ELR (cell line): ENCODE results near the gene GALNT10.
A peak's percentile ranks its signal among the peaks of the same experiment; 100 is the strongest.

ENCODE experiments used
- DNase-seq: peaks from one replicate; pipeline ENCODE4 v3.0.0-alpha.2; 2015; ENCODE audit warnings: low read depth

Gene GALNT10

GRCh38 chr5:154356020-154356655, 165.6 kb downstream of the GALNT10 start:
- DNase-seq: peak; percentile 48

DNA sequence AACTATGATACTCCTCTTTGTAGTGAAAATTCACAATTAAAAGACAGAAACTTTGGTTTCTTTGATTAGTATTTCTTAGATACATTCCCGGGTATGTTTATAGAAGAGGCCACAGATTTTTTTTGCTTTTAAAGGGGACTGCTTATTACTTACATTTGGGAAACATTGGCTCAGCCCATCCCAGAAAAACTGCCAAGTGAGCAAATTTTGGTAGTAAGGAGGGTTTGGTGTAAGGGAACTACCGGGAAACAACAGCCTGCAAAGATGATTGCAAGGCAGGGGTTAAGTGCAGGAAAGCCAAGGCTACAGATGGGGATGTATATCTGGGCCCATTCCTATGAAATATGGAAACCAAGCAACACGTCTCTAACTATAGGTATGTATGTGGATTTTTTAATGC, 166.4 kb downstream of the GALNT10 start:
- no peak for DNase-seq

- DNase-seq: no peak
These were observed 168.1 kb downstream of the GALNT10 start for GRCh38 chr5:154358516-154359220.

DNA sequence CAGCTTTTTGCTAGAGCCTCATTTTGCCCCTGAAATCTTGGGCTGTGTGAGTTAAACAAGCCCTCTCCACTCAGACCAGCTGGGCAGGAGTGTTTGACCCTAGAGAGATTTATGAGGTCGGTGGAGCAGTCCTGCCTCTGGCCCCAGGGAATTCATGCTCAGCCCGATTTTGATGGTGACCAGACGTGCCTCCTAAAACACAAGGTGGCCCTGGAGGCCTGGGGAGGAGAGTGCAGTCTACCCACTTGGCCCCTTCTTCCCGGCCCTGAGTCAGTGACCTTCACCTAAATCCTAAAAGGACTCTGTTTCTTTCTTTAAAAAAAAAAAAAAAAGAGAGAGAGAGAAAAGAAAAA, 168.7 kb downstream of the GALNT10 start:
- no peak for DNase-seq

- peak; percentile 54 for DNase-seq
These were observed 169.7 kb downstream of the GALNT10 start for GRCh38 chr5:154360241-154360640.

- no peak for DNase-seq
These were observed 172.9 kb downstream of the GALNT10 start for GRCh38 chr5:154363411-154363810.

GRCh38 chr5:154364771-154365170, 174.2 kb downstream of the GALNT10 start:
- no peak for DNase-seq

GRCh38 chr5:154365823-154366222, 175.3 kb downstream of the GALNT10 start:
- no peak for DNase-seq

GRCh38 chr5:154366353-154366752, 175.8 kb downstream of the GALNT10 start:
- DNase-seq: peak; percentile 58

DNA sequence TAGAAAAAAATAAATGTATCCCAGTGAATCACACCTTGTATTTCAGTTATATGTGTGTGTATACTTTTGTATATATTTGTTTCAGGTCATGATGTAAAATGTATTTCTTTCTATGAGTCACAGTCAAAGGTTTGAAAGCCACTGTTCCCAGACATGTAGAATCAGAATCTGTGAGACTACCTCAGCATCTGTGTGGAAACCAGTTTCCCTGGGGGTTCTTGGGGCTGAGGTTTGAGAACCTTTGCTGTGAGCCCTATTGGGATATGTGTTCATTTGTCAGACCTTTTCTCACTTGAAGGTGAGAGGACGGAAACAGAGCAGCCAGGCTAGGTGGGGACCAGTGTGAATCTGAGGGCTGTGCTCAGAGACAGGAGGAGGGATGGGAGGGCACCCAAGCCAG, 176.6 kb downstream of the GALNT10 start:
- DNase-seq: peak; percentile 78

DNA sequence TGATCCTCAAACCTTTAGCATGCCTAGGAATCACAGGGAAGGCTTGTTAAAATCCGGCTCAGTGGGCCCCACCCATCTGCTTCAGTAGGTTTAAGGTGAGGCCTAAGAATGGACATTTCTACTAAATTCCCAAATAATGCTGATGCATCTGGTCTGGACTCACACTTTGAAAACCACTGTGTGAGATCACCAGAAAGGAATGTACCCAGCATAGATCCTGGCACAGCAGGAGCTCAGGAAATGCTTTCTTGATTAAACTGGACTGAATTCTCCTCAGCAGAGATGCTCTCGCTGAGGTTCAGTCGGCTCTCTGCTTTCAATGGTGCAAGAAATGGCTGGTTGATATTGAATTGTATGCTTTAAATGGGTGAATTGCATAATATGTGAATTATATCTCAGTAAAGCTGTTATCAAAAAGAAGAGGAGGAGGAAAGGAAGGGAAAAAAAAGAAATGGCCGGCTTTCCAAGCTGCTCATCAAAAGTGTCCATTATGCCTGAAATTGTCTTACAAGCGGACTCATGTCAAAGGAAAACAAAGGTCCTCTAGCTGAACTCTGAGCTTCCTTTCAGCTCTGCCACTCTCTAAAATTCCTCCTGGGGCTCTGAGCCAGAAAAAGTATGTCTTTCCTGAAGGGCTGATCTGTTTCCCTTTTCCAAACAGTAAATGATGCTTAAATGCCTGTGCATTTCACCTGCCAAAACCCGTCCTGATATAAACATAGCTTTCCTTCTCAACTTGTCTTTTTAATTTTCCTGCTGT, 177.7 kb downstream of the GALNT10 start:
- peak; percentile 93 for DNase-seq

- peak; percentile 62 for DNase-seq
These were observed 179.1 kb downstream of the GALNT10 start for GRCh38 chr5:154369682-154370081.

DNA sequence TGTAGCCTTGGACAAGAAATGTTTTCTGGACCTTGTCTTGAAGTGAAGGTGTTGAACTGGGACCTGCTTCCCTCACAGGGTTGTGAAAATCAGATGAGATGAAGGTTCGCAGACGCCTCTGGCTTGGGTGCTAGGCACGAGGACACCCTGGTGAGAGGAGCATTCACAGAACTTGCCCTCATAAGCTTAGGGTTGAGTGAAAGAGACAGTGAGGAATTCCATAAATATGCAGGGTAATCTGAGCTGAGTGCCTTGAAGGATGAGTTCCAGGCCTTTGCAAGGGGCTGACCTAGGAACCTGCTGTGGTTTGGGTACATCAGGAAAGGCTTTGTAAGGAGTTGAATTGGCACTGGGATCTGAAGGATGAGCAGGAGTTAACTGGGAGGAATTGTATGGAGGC, 179.6 kb downstream of the GALNT10 start:
- peak; percentile 46 for DNase-seq

- no peak for DNase-seq
These were observed 180.3 kb downstream of the GALNT10 start for GRCh38 chr5:154370813-154371212.

- DNase-seq: no peak
These were observed 181.2 kb downstream of the GALNT10 start for GRCh38 chr5:154371687-154372086.

DNA sequence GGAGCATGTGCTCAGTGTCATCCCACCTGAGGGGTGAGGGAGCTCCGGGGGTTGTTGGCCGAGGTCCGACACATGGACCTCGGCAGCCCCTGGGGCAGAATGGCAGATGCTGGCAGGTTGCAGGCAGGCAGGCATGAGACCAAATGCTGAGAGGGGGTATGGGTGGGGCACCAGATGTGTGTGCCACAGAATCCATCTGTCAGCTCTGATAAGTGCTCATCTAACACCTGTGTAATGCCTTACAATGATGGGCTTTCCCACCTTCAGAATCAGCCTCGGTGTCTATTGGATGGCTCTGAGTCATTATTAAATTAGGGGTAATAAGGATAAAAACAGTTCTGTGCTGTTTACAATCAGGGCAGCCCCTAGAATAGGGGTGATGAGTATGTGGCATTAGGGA, 182.1 kb downstream of the GALNT10 start:
- DNase-seq: no peak

GRCh38 chr5:154373326-154373725, 182.8 kb downstream of the GALNT10 start:
- DNase-seq: no peak

GRCh38 chr5:154373729-154374179, 183.2 kb downstream of the GALNT10 start:
- DNase-seq: no peak

DNA sequence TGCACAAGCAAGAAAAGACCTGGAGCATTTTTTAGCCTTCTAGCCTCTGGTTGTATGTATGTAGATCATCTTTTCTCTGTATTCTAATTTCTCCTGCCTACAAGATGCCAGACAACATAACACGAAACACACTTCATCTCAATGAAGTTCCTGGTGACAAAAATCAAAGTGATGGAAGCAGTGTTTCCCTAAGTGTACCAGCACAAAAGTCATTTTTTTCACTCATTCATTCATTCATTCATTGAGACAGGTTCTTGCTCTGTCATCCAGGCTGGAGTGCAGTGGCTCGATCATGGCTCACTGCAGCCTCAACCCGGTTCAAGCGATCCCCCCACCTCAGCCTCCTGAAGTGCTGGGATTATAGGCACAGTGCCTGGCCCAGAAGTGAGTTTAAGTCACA, 183.7 kb downstream of the GALNT10 start:
- no peak for DNase-seq

DNA sequence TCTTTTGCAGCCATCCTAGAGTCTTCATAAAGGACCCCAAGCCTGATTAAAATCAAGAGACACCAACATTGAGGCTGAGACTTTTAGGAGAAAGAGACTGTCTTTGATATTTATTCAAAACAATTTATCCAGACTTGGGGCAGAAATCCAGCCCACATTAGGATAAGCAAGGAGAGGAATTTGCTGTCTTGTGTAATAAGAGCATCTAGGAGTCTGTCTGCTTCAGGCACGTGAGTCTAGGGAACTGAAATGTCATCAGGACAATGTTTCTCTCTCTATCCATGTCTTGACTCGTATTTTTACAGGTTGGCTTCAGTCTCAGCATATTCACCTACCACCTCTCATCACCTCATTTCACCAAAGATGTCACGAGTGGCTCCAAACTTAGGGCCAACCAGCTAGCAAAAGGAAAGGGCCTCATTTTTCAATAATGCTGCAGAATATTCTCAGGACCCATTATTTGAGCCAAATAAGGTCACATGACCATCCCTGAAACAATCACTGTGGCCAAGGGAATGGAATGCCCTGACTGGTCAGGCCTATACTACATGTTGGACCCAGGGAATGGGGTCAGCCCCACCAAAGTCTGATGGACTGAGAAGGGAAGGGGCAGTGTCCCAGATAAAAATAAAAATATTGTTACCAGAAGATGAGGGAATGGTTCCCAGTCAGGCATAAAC, 184.9 kb downstream of the GALNT10 start:
- DNase-seq: no peak

GRCh38 chr5:154376481-154376880, 185.9 kb downstream of the GALNT10 start:
- no peak for DNase-seq

DNA sequence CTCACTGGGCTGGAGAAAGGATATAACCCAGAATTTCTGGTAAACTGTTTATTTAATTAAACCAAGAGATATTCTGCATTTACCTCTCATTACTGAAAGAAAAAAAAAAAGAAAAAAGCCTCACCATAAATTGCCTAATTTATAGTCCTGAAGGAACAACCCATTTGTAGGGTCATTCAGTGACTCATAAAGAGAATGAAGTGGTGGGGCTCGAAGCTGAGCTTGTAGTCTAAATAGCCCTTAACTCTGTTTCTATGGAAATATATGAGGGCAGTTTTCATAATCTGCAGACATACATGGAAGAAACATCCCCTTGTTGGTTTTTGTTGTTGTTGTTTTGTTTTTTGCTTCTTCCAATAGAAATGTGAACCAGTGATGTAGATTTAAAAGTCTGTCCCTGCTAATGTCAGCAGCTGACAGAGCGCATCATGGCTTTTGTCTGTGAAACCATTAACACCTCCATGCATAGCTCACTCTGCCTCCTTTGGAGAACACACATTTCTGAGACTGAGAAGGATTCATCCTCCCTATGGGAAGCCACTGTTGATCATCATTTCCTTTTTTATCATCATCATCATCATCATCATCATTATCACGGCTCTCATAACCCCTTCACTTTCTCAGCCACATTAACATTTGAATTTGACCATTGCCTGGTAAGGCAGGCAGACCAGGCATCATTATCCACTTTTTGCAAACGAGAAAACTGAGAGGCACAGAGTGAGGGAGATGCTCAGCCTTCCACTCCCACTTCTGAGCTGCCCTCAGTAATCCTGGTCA, 187.4 kb downstream of the GALNT10 start:
- no peak for DNase-seq
